Stimulated activated CD4-positive, alpha-beta T cell treated with anti-CD3 and anti-CD28 coated beads, Interleukin-12 subunit alpha, Interleukin-12 subunit beta, amount 100 ng/mL, for 4 hours (primary cell): Measurements from ENCODE around the gene EXOC2.

ENCODE experiments used
- DNase-seq: peaks from one replicate; pipeline ENCODE4 v3.0.0-alpha.2; 2020

Gene EXOC2

GRCh38 chr6:692858-693722 lies at the start of gene EXOC2:
EXOC2 (minus strand) TSS chr6:693139; CDS start chr6:637818, 55,321 bp downstream.
- peak; percentile 83 for DNase-seq

- no peak for DNase-seq
Observed at GRCh38 chr6:741410-742339, 48.7 kb upstream of the EXOC2 start.

- DNase-seq, result no peak
Observed at GRCh38 chr6:736657-737446, 43.9 kb upstream of the EXOC2 start.

- DNase-seq, result no peak
Observed at GRCh38 chr6:733431-734219, 40.7 kb upstream of the EXOC2 start.

GRCh38 chr6:731924-732323 lies 39.0 kb upstream of the EXOC2 start:
- no peak for DNase-seq

GRCh38 chr6:729606-730320 lies 36.8 kb upstream of the EXOC2 start:
- DNase-seq, result no peak

GRCh38 chr6:727856-728255 lies 34.9 kb upstream of the EXOC2 start:
- DNase-seq, result no peak

GRCh38 chr6:723540-723939 lies 30.6 kb upstream of the EXOC2 start:
- DNase-seq, result no peak

- DNase-seq, result no peak
Observed at GRCh38 chr6:722608-723007, 29.7 kb upstream of the EXOC2 start.

GRCh38 chr6:722077-722524 lies 29.2 kb upstream of the EXOC2 start:
- DNase-seq, result peak; percentile 70

GRCh38 chr6:718345-718744 lies 25.4 kb upstream of the EXOC2 start:
- DNase-seq, result no peak

- no peak for DNase-seq
Observed at GRCh38 chr6:717135-717534, 24.2 kb upstream of the EXOC2 start.

GRCh38 chr6:715709-716491 lies 23.0 kb upstream of the EXOC2 start:
- DNase-seq, result no peak

GRCh38 chr6:714100-714499 lies 21.2 kb upstream of the EXOC2 start:
- no peak for DNase-seq

GRCh38 chr6:713351-713750 lies 20.4 kb upstream of the EXOC2 start:
- DNase-seq, result no peak

GRCh38 chr6:712805-713204 lies 19.9 kb upstream of the EXOC2 start:
- DNase-seq, result no peak

- no peak for DNase-seq
Observed at GRCh38 chr6:711925-712324, 19.0 kb upstream of the EXOC2 start.

GRCh38 chr6:710601-711571 lies 17.9 kb upstream of the EXOC2 start:
- peak; percentile 40 for DNase-seq

- no peak for DNase-seq
Observed at GRCh38 chr6:709471-710056, 16.6 kb upstream of the EXOC2 start.
